Hepatocyte (in vitro differentiated cells): ENCODE measurements around the gene MBP. TPM values are rescaled to one million over a fixed set of nuclear protein-coding genes. Genes with fewer than 3 reads are reported as not detected.

Source experiments
- DNase-seq: peaks from one replicate; pipeline ENCODE4 v3.0.0-alpha.2; 2016; ENCODE audit warnings: low spot score
- H2AFZ ChIP-seq: fragments of 200-600 bp; sonication (generic); 2 replicates; pipeline ENCODE4 v1.6.0; 2016; ENCODE audit warnings: antibody characterized with exemption, mild to moderate bottlenecking
- H3K27ac ChIP-seq: fragments of 200-600 bp; sonication (generic); 2 replicates; pipeline ENCODE4 v1.5.1; 2016; ENCODE audit warnings: mild to moderate bottlenecking
- H3K27me3 ChIP-seq: fragments of 200-600 bp; sonication (generic); 2 replicates; pipeline ENCODE4 v1.6.1; 2016
- H3K36me3 ChIP-seq: fragments of 200-600 bp; sonication (generic); replicated peaks from 2 replicates; pipeline ENCODE4 v1.5.1; 2016; ENCODE audit warnings: low read depth; ENCODE audit not compliant: insufficient read depth
- H3K4me1 ChIP-seq: fragments of 200-600 bp; sonication (generic); 2 replicates; pipeline ENCODE4 v1.5.1; 2016; ENCODE audit warnings: mild to moderate bottlenecking, moderate library complexity; ENCODE audit not compliant: insufficient read depth
- H3K4me2 ChIP-seq: fragments of 200-600 bp; sonication (generic); 2 replicates; pipeline ENCODE4 v1.6.0; 2016
- H3K4me3 ChIP-seq: fragments of 200-600 bp; sonication (generic); 2 replicates; pipeline ENCODE4 v1.5.1; 2016; ENCODE audit warnings: mild to moderate bottlenecking
- H3K79me2 ChIP-seq: fragments of 200-600 bp; sonication (generic); 2 replicates; pipeline ENCODE4 v1.6.0; 2017; ENCODE audit warnings: mild to moderate bottlenecking
- H3K9me2 ChIP-seq: fragments of 200-600 bp; sonication (generic); replicated peaks from 2 replicates; pipeline ENCODE4 v1.6.0; 2017; ENCODE audit warnings: mild to moderate bottlenecking; ENCODE audit not compliant: insufficient read depth
- H3K9me3 ChIP-seq: fragments of 200-600 bp; sonication (generic); 2 replicates; pipeline ENCODE4 v1.5.1; 2016; ENCODE audit warnings: low read depth, mild to moderate bottlenecking
- H4K20me1 ChIP-seq: fragments of 200-600 bp; sonication (generic); 2 replicates; pipeline ENCODE4 v1.6.0; 2016; ENCODE audit warnings: mild to moderate bottlenecking; ENCODE audit not compliant: insufficient read depth, poor library complexity, severe bottlenecking
- EZH2 ChIP-seq: fragments of 200-600 bp; sonication (generic); IDR thresholded peaks from 2 replicates; pipeline ENCODE4 v1.6.1; 2016; ENCODE audit warnings: antibody characterized with exemption, mild to moderate bottlenecking, borderline replicate concordance
- EZH2phosphoT487 ChIP-seq: fragments of 200-600 bp; sonication (generic); IDR thresholded peaks from one replicate; pipeline ENCODE4 v1.6.1; 2018; ENCODE audit warnings: antibody characterized with exemption, mild to moderate bottlenecking, low read depth, moderate library complexity; ENCODE audit not compliant: unreplicated experiment, severe bottlenecking
- WGBS: methylation state at CpG from one replicate; pipeline ENCODE4 v1.1.6; 2016; ENCODE audit warnings: low lambda C conversion rate; ENCODE audit errors: missing lambda C conversion rate; 5-methylcytosine and 5-hydroxymethylcytosine counted together
- polyA plus RNA-seq: library from polyadenylated mRNA; unstranded; fragments of >200 nt; fragmentation: Nextera tagmentation; extraction: Ambion mirVana; gene quantifications from 2 replicates; pipeline ENCODE4 v1.2.1, GENCODE V29; 2016
- total RNA-seq: library from RNA; depleted of rRNA; stranded (reverse); fragments of >200 nt; gene quantifications from 2 replicates; pipeline ENCODE4 v1.2.3, GENCODE V29; 2014
- TF ChIP-seq, protein P1 (sequence below): fragments of 200-600 bp; sonication (generic); IDR thresholded peaks from 2 replicates; pipeline ENCODE4 v1.5.1; 2016; ENCODE audit warnings: antibody characterized with exemption, mild to moderate bottlenecking; ENCODE audit not compliant: poor library complexity

The MBP gene
- total RNA-seq (21.0 and 22.1 TPM in 2 replicates), polyA plus RNA-seq (21.0 and 21.6 TPM in 2 replicates)

DNA sequence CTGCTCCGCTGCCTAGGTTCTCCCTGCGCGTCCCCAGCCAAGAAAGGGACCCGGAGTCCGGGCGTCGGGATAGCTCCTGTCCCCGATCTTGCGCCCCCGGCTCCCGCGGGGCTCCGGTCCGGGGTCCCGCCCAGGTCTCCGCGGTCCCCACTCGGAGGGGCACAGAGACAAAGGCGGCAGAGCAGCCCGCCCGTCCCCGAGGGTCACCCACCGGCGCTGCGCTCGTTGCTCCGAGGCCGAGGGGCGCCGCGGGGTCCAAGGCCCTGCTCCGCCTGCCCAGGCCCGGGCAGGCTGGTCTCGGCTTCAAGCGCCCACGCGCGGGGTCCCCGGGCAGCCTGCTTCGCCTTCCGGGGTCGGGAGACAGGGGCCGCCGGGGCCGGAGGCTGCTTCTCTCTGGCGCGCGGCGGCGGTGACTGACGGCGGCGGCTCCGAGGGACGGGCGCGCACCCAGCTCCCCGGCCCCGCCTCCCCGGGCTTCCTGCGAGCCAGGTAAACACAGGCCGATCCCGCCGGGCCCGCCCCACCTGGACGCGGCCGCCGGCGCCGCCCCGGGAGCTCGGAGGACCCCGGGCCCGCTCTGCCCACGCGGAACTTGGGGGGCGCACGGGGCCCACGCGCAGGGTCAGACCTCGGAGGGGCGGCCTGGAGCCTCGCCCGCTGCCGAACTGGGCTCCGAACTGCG, at the start of gene MBP:
MBP (minus strand) TSS at position 415 of the 682 bp plus-strand sequence. CDS start 27,522 bp downstream, outside the sequence.
- H3K36me3 ChIP-seq = no peaks in the 10 kb centered on the region
- peak; percentile 92 for DNase-seq
- under 1% methylated on average over 53 of the region's 88 CpGs for WGBS
- peak within 1 kb of the TSS; percentile 98 for H3K27ac ChIP-seq
- TF ChIP-seq EZH2phosphoT487 (no peak), EZH2 (peak; percentile 45)
- TF ChIP-seq, protein P1, sequence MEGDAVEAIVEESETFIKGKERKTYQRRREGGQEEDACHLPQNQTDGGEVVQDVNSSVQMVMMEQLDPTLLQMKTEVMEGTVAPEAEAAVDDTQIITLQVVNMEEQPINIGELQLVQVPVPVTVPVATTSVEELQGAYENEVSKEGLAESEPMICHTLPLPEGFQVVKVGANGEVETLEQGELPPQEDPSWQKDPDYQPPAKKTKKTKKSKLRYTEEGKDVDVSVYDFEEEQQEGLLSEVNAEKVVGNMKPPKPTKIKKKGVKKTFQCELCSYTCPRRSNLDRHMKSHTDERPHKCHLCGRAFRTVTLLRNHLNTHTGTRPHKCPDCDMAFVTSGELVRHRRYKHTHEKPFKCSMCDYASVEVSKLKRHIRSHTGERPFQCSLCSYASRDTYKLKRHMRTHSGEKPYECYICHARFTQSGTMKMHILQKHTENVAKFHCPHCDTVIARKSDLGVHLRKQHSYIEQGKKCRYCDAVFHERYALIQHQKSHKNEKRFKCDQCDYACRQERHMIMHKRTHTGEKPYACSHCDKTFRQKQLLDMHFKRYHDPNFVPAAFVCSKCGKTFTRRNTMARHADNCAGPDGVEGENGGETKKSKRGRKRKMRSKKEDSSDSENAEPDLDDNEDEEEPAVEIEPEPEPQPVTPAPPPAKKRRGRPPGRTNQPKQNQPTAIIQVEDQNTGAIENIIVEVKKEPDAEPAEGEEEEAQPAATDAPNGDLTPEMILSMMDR = no peak
- H3K4me2 ChIP-seq = peak within 1 kb of the TSS; percentile 94
- H3K4me1 ChIP-seq = no peaks in the 10 kb centered on the region
- H2AFZ ChIP-seq = peak within 1 kb of the TSS; percentile 92
- H3K4me3 ChIP-seq = peak within 1 kb of the TSS; percentile 92
- H3K9me3 ChIP-seq = no peaks in the 10 kb centered on the region
- H4K20me1 ChIP-seq = no peaks in the 10 kb centered on the region
- no peaks in the 10 kb centered on the region for H3K27me3 ChIP-seq
- H3K9me2 ChIP-seq = no peaks in the 10 kb centered on the region
- H3K79me2 ChIP-seq = peaks cover 23% of the 10 kb centered on the region

DNA sequence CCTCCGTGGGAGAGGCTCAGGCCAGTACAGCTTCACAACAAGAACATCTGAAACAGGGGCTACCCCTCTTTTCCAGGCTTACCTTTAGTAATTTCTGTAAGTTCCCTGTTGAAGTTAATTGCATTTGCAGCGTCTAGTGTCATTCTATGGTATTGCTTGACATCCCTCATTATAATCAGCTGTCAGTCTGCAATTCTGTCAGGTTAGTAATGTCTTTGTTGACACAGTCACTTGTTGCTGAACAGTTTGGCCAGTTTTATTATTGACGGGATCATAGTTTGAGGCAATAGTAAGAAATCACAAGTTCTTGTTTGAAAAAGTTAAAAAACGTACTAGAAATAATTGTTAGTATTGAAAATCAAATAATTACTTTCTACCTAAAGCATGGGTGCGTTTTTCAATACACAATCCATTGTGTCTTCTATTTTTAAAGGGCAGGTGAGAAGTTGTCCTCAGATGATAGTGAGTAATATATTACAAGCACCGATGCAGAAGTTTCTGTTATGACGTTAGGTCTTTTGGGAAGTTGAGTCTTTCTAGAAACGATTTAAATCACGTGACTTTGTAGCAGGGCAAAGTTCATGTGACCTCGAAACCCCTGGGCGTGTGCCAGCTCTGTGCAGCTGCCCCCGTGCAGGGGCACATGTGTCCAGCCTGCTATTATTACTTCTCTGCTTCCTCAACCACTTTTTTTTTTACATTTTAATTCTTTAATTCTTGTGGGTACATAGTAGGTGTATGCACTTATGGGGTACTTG, 49.5 kb upstream of the MBP start:
- Histone ChIP-seq H3K36me3 (no peaks in the 10 kb centered on the region), H3K4me3 (no peak overlapping the region), H2AFZ (no peak overlapping the region), H3K79me2 (no peaks in the 10 kb centered on the region), H3K27ac (no peak overlapping the region), H3K27me3 (no peaks in the 10 kb centered on the region), H3K4me1 (no peaks in the 10 kb centered on the region), H4K20me1 (no peaks in the 10 kb centered on the region), H3K9me2 (no peaks in the 10 kb centered on the region), H3K9me3 (no peaks in the 10 kb centered on the region), H3K4me2 (no peak overlapping the region)
- TF ChIP-seq EZH2 (no peak), EZH2phosphoT487 (no peak)
- TF ChIP-seq, protein P1 = no peak
- WGBS = 78% methylated on average over 12 of the region's 12 CpGs
- DNase-seq = no peak

DNA sequence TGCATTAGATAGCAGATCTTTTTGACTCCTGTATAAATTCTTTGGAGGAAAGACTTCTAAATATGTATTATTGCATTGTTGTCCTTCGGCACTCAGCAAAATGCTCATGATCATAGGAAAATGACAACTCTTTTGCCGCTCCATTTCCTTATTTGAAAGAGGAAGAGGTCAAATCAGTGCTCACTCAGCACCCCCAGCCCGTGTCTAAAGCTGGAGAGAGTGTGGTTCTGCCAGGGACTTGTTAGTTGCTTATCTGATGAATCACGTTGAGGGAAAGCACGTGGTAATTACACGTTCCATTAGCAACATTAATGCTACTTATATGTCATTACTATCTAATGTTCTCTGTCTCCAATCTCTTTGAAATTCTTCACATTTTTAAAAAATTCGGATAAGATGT, 46.0 kb upstream of the MBP start:
- no peaks in the 10 kb centered on the region for H3K36me3 ChIP-seq

More for the DNA sequence above, 46.0 kb upstream of the MBP start:
- H3K4me1 ChIP-seq = peaks cover 3% of the 10 kb centered on the region
- no peak overlapping the region for H3K4me2 ChIP-seq
- WGBS = 53% methylated on average over 7 of the region's 7 CpGs
- H3K79me2 ChIP-seq = no peaks in the 10 kb centered on the region
- H3K4me3 ChIP-seq = no peak overlapping the region
- H4K20me1 ChIP-seq = no peaks in the 10 kb centered on the region
- no peaks in the 10 kb centered on the region for H3K9me3 ChIP-seq
- H3K27me3 ChIP-seq = no peaks in the 10 kb centered on the region
- no peaks in the 10 kb centered on the region for H3K9me2 ChIP-seq
- TF ChIP-seq, protein P1 = no peak
- TF ChIP-seq EZH2 (no peak), EZH2phosphoT487 (no peak)
- H2AFZ ChIP-seq = no peak overlapping the region
- no peak for DNase-seq
- no peak overlapping the region for H3K27ac ChIP-seq
